Nephron progenitor cell (in vitro differentiated cells): ENCODE data around the gene SFXN3.

Source experiments
- DNase-seq: peaks from one replicate; pipeline ENCODE4 v3.0.0; 2021
- H3K27ac Mint-ChIP-seq: 2 replicates; pipeline ENCODE4 v1.8.0; 2021; ENCODE audit warnings: mild to moderate bottlenecking, moderate library complexity, mixed read lengths
- H3K27me3 Mint-ChIP-seq: 2 replicates; pipeline ENCODE4 v1.8.0; 2021; ENCODE audit warnings: mild to moderate bottlenecking, low read depth, mixed read lengths; ENCODE audit not compliant: poor library complexity
- H3K36me3 Mint-ChIP-seq: 2 replicates; pipeline ENCODE4 v1.8.0; 2021; ENCODE audit warnings: low read depth, mixed read lengths
- H3K4me1 Mint-ChIP-seq: 2 replicates; pipeline ENCODE4 v1.8.0; 2021; ENCODE audit warnings: mixed read lengths
- H3K4me3 Mint-ChIP-seq: 2 replicates; pipeline ENCODE4 v1.8.0; 2021; ENCODE audit warnings: mild to moderate bottlenecking, moderate library complexity, mixed read lengths
- H3K9me3 Mint-ChIP-seq: 2 replicates; pipeline ENCODE4 v1.8.0; 2021; ENCODE audit warnings: mild to moderate bottlenecking, moderate library complexity, mixed read lengths
- CTCF ChIP-seq: fragments of 200-600 bp; sonication (generic); IDR thresholded peaks from 2 replicates; pipeline ENCODE4 v1.5.0; 2021; ENCODE audit warnings: antibody characterized with exemption

Gene SFXN3

GRCh38 chr10:101046332-101047238, 15.6 kb downstream of the SFXN3 start:
- no peaks in the 10 kb centered on the region for H3K36me3 Mint-ChIP-seq
- H3K27me3 Mint-ChIP-seq, result peaks cover 69% of the 10 kb centered on the region
- TF ChIP-seq CTCF, result no peak
- H3K9me3 Mint-ChIP-seq, result no peaks in the 10 kb centered on the region
- H3K27ac Mint-ChIP-seq, result no peak overlapping the region
- peak overlapping the region; percentile 51 for H3K4me3 Mint-ChIP-seq
- no peak for DNase-seq
- peaks cover 76% of the 10 kb centered on the region for H3K4me1 Mint-ChIP-seq

GRCh38 chr10:101047268-101047667, 16.2 kb downstream of the SFXN3 start:
- Mint-ChIP-seq H3K4me3 (peak overlapping the region; percentile 36), H3K27me3 (peaks cover 76% of the 10 kb centered on the region), H3K4me1 (peaks cover 69% of the 10 kb centered on the region), H3K9me3 (no peaks in the 10 kb centered on the region), H3K27ac (no peak overlapping the region), H3K36me3 (no peaks in the 10 kb centered on the region)
- no peak for DNase-seq
- TF ChIP-seq CTCF, result no peak

- Mint-ChIP-seq H3K4me1 (peaks cover 59% of the 10 kb centered on the region), H3K36me3 (no peaks in the 10 kb centered on the region), H3K4me3 (peak overlapping the region; percentile 66), H3K27ac (no peak overlapping the region), H3K9me3 (no peaks in the 10 kb centered on the region), H3K27me3 (peaks cover 79% of the 10 kb centered on the region)
- peak; percentile 17 for TF ChIP-seq CTCF
- DNase-seq, result peak; percentile 36
These were observed 17.2 kb downstream of the SFXN3 start for GRCh38 chr10:101047961-101048892.

- H3K9me3 Mint-ChIP-seq, result no peaks in the 10 kb centered on the region
- peak overlapping the region; percentile 35 for H3K4me3 Mint-ChIP-seq
- peak; percentile 90 for TF ChIP-seq CTCF
- H3K27ac Mint-ChIP-seq, result no peak overlapping the region
- peaks cover 6% of the 10 kb centered on the region for H3K36me3 Mint-ChIP-seq
- H3K27me3 Mint-ChIP-seq, result peaks cover 84% of the 10 kb centered on the region
- H3K4me1 Mint-ChIP-seq, result peaks cover 42% of the 10 kb centered on the region
- DNase-seq, result peak; percentile 91
These were observed 19.4 kb downstream of the SFXN3 start for GRCh38 chr10:101050208-101051069.

GRCh38 chr10:101052285-101052684, 21.3 kb downstream of the SFXN3 start:
- H3K4me3 Mint-ChIP-seq, result no peak overlapping the region
- no peak for TF ChIP-seq CTCF
- no peak overlapping the region for H3K27ac Mint-ChIP-seq
- no peaks in the 10 kb centered on the region for H3K9me3 Mint-ChIP-seq
- no peak for DNase-seq
- peaks cover 28% of the 10 kb centered on the region for H3K4me1 Mint-ChIP-seq
- H3K36me3 Mint-ChIP-seq, result peaks cover 10% of the 10 kb centered on the region
- peaks cover 66% of the 10 kb centered on the region for H3K27me3 Mint-ChIP-seq
